MV-4-11 (cell line): ENCODE measurements around the gene NBEA.
"Not testable (repeated sequence)": the region's sequence is repeated elsewhere in the genome, so short reads cannot be mapped to it uniquely, and the experiment has no call there.

Experiments used
- DNase-seq: peaks from one replicate; lab custom pipeline; 2025; lab: John Stamatoyannopoulos, UW

Gene NBEA

GRCh38 chr13:35058585-35058984 lies 116.5 kb downstream of the NBEA start:
- not testable (repeated sequence) for DNase-seq

- DNase-seq: no peak
These were observed 144.6 kb downstream of the NBEA start for GRCh38 chr13:35086667-35087066.

- no peak for DNase-seq
These were observed 150.2 kb downstream of the NBEA start for GRCh38 chr13:35092251-35092650.

- DNase-seq: no peak
These were observed 150.7 kb downstream of the NBEA start for GRCh38 chr13:35092751-35093150.

- DNase-seq: no peak
These were observed 151.3 kb downstream of the NBEA start for GRCh38 chr13:35093356-35093755.

- DNase-seq: not testable (repeated sequence)
These were observed 164.7 kb downstream of the NBEA start for GRCh38 chr13:35106771-35107170.

GRCh38 chr13:35107535-35107934 lies 165.5 kb downstream of the NBEA start:
- DNase-seq: no peak

- not testable (repeated sequence) for DNase-seq
These were observed 171.5 kb downstream of the NBEA start for GRCh38 chr13:35113612-35114011.

GRCh38 chr13:35127466-35127865 lies 185.4 kb downstream of the NBEA start:
- no peak for DNase-seq

GRCh38 chr13:35129500-35129899 lies 187.4 kb downstream of the NBEA start:
- no peak for DNase-seq

- no peak for DNase-seq
These were observed 189.4 kb downstream of the NBEA start for GRCh38 chr13:35131471-35131870.

- no peak for DNase-seq
These were observed 194.5 kb downstream of the NBEA start for GRCh38 chr13:35136585-35136984.

GRCh38 chr13:35139591-35139990 lies 197.5 kb downstream of the NBEA start:
- peak; percentile 49 for DNase-seq

GRCh38 chr13:35140321-35140720 lies 198.3 kb downstream of the NBEA start:
- DNase-seq: no peak

GRCh38 chr13:35140831-35141230 lies 198.8 kb downstream of the NBEA start:
- DNase-seq: no peak

GRCh38 chr13:35143123-35143522 lies 201.1 kb downstream of the NBEA start:
- no peak for DNase-seq

GRCh38 chr13:35144166-35144890 lies 202.3 kb downstream of the NBEA start:
- peak; percentile 75 for DNase-seq

- no peak for DNase-seq
These were observed 204.6 kb downstream of the NBEA start for GRCh38 chr13:35146686-35147085.

- DNase-seq: peak; percentile 26
These were observed 215.2 kb downstream of the NBEA start for GRCh38 chr13:35157143-35157755.

GRCh38 chr13:35159041-35159440 lies 217.0 kb downstream of the NBEA start:
- no peak for DNase-seq

GRCh38 chr13:35160896-35161295 lies 218.8 kb downstream of the NBEA start:
- no peak for DNase-seq

GRCh38 chr13:35162420-35162819 lies 220.3 kb downstream of the NBEA start:
- DNase-seq: peak; percentile 4

- DNase-seq: no peak
These were observed 221.6 kb downstream of the NBEA start for GRCh38 chr13:35163674-35164073.
